ENCODE measurements around the gene MOB2. TPM values are rescaled to one million over a fixed set of nuclear protein-coding genes. Genes with fewer than 3 reads are reported as not detected.

Gene MOB2
- total RNA-seq, 4 donors from 2014 or later, result 21.1 to 71.5 (median 48.3) TPM

DNA sequence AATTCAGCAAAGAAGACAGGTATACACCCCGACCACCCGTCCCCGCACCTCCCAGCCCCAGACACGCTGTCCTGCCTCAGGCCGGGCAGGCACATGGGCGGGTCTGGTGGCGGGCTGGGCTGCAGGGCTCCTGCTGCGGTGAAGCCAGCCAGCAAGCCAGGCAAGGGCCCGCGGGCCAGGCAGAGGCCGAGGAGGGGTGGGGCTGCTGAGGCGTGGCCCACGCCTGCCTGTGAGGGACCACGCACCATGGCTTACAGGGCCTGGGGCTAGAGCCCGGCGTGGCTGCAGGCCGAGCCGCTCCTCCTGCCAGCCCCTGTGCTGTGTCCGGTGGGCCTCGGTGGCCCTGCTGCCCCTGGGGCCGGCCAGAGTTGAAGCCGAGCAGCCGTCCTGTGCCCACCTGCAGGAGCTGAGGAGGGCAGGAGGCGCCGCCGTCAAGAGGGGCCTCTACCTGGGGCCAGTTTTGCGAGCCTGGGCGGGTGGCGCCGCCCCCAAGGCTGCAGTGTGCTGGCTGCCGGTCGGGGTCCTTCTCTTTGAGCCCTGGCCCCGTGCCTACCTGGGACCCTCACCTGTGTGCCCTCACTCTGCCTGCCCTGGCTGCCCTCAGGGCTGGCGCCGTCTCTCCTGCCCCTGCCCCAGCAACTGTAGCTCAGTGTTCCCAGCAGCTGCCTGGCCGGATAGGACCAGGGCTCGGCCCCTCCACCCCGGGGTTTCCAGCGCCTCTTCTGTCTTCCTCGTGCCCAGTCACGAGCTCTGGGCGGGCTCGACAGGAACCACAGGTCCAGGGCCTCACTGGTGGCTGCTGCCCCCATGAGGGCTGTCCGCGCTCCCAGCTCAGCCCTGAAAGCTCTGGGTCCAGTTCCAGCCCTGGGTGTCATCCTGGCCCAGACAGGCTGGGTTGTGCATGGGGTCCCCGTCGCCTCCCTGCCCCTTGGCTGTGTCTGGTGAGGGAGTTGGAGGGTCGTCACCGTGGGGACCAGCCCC, 38.4 kb downstream of the MOB2 start:
- ATAC-seq (no peak), DNase-seq (no peak)
- no peaks in the 10 kb centered on the region for H3K36me3 ChIP-seq
- no peaks in the 10 kb centered on the region for H3K9me3 ChIP-seq
- TF ChIP-seq POLR2A (IDR thresholded peaks at IDR 0.05), result no peak
- H3K4me3 ChIP-seq, result no peak overlapping the region
- in situ Hi-C loops (cut with MboI; ENCODE audit: low sequenced_read_pairs in 4 of 4) (no loop called here), intact Hi-C loops (cut with DNase I; ENCODE audit: low total_unique reads) (no loop called here)
- H3K27me3 ChIP-seq, result peaks cover 0 to 20% (median 2%) of the 10 kb centered on the region in 3 donors
- H3K4me1 ChIP-seq, result no peaks in the 10 kb centered on the region
- H3K27ac ChIP-seq, result no peak overlapping the region

GRCh38 chr11:1446623-1447022, 40.0 kb downstream of the MOB2 start:
- ATAC-seq (no peak), DNase-seq (no peak)
- H3K36me3 ChIP-seq, result no peaks in the 10 kb centered on the region
- H3K4me3 ChIP-seq, result no peak overlapping the region
- no peaks in the 10 kb centered on the region for H3K4me1 ChIP-seq
- TF ChIP-seq POLR2A (IDR thresholded peaks at IDR 0.05), result no peak
- TF ChIP-seq CTCF (IDR thresholded peaks at IDR 0.05 in 4 of 5, conservative IDR thresholded peaks at IDR 0.05 in 1 of 5), result no peak
- H3K27me3 ChIP-seq, result peaks cover 0 to 13% (median 0%) of the 10 kb centered on the region in 3 donors
- intact Hi-C loops (cut with DNase I; ENCODE audit: low total_unique reads), result no loop called here
- in situ Hi-C loops (cut with MboI; ENCODE audit: low sequenced_read_pairs in 4 of 4), result no loop called here
- H3K9me3 ChIP-seq, result no peaks in the 10 kb centered on the region
- H3K27ac ChIP-seq, result no peak overlapping the region

DNA sequence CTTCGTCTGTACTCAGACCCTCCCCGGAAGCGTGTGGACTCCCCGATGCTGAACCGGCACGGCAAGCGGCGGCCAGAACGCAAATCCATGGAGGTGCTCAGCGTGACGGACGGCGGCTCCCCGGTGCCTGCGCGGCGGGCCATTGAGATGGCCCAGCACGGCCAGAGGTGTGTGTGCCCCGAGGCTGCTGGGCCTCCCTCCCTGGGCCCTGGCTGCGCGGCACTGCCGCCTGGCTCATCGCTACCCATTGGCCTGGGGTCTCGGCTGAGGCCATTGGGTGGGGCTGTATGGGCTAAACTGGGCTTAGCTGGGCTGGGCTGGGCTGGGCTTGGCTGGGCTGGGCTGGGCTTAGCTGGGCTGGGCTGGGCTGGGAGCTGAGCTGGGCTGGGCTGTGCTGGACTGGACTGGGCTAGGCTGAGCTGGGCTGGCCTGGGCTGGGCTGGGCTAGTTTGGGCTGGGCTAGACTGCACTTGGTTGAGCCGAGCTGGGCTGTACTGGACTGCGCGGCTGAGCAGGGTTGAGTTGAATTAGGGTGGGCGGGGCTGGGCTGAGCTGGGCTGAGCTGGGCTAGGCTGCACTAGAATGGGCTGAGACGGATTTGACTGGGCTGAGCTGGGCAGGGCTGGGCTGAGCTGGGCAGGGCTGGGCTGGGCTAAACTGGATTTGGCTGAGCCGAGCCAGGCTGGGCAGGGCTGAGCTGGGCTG, 40.7 kb downstream of the MOB2 start:
- no peaks in the 10 kb centered on the region for H3K36me3 ChIP-seq
- DNase-seq (no peak), ATAC-seq (no peak)
- no peak for TF ChIP-seq POLR2A (IDR thresholded peaks at IDR 0.05)
- no peak for TF ChIP-seq CTCF (IDR thresholded peaks at IDR 0.05 in 4 of 5, conservative IDR thresholded peaks at IDR 0.05 in 1 of 5)
- no peaks in the 10 kb centered on the region for H3K9me3 ChIP-seq
- intact Hi-C loops (cut with DNase I; ENCODE audit: low total_unique reads), result no loop called here
- H3K4me1 ChIP-seq, result no peaks in the 10 kb centered on the region
- H3K4me3 ChIP-seq, result no peak overlapping the region
- in situ Hi-C loops (cut with MboI; ENCODE audit: low sequenced_read_pairs in 4 of 4), result no loop called here
- H3K27me3 ChIP-seq, result peaks cover 0 to 8% (median 0%) of the 10 kb centered on the region in 3 donors
- H3K27ac ChIP-seq, result no peak overlapping the region

GRCh38 chr11:1444823-1445422, 41.7 kb downstream of the MOB2 start:
- intact Hi-C loops (cut with DNase I; ENCODE audit: low total_unique reads), result no loop called here
- TF ChIP-seq CTCF (IDR thresholded peaks at IDR 0.05 in 4 of 5, conservative IDR thresholded peaks at IDR 0.05 in 1 of 5) (no peak), POLR2A (IDR thresholded peaks at IDR 0.05) (no peak)
- H3K9me3 ChIP-seq, result no peaks in the 10 kb centered on the region
- no peak for ATAC-seq
- no peak for DNase-seq
- no peaks in the 10 kb centered on the region for H3K4me1 ChIP-seq
- H3K36me3 ChIP-seq, result no peaks in the 10 kb centered on the region
- no peaks in the 10 kb centered on the region for H3K27me3 ChIP-seq
- in situ Hi-C loops (cut with MboI; ENCODE audit: low sequenced_read_pairs in 4 of 4), result no loop called here
- no peak overlapping the region for H3K4me3 ChIP-seq
- no peak overlapping the region for H3K27ac ChIP-seq

DNA sequence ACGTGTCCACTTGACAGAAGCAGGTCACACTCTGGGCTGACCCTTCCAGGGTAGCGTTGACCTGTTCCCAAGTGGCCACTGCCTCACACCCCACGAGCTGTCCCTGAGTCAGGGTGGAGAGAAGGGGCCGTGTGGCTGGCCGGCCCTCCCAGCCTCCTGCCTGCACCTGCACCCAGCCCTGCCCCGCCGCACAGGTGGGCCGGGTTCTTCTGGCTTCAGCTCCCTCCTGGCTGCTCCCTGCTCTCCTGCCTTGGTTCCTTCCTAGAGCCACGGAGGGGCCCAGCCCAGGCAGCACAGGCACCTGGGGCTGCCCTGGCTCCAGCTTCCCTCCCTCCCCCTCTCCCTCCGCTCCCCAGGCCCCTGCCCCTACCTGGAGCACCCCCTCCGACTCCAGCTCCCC, 42.3 kb downstream of the MOB2 start:
- in situ Hi-C loops (cut with MboI; ENCODE audit: low sequenced_read_pairs in 4 of 4), result no loop called here
- intact Hi-C loops (cut with DNase I; ENCODE audit: low total_unique reads), result no loop called here
- DNase-seq, result no peak
- no peak overlapping the region for H3K4me3 ChIP-seq
- TF ChIP-seq POLR2A (IDR thresholded peaks at IDR 0.05), result no peak
- no peak for TF ChIP-seq CTCF (IDR thresholded peaks at IDR 0.05 in 4 of 5, conservative IDR thresholded peaks at IDR 0.05 in 1 of 5)
- H3K27me3 ChIP-seq, result no peaks in the 10 kb centered on the region
- no peaks in the 10 kb centered on the region for H3K4me1 ChIP-seq
- no peak for ATAC-seq
- no peak overlapping the region for H3K27ac ChIP-seq
- no peaks in the 10 kb centered on the region for H3K36me3 ChIP-seq
- no peaks in the 10 kb centered on the region for H3K9me3 ChIP-seq

All from gastrocnemius medialis (tissue), 4 donors.